Left ventricle myocardium inferior (tissue), 1 donor: ENCODE data around the gene HSD17B14. TPM values are rescaled to one million over a fixed set of nuclear protein-coding genes. Genes with fewer than 3 reads are reported as not detected.
A peak's percentile ranks its signal among the peaks of the same experiment; 100 is the strongest.
"Not testable (repeated sequence)": the region's sequence is repeated elsewhere in the genome, so short reads cannot be mapped to it uniquely, and the experiment has no call there.

Source experiments
- DNase-seq: peaks from one replicate; pipeline ENCODE4 v3.0.0-alpha.2; 2020
- H3K27ac ChIP-seq: fragments of 200-600 bp; replicated peaks from 2 replicates; pipeline ENCODE4 v1.8.0; 2021
- H3K27me3 ChIP-seq: fragments of 200-600 bp; 2 replicates; pipeline ENCODE4 v1.8.0; 2021; ENCODE audit warnings: low read depth
- H3K36me3 ChIP-seq: fragments of 200-600 bp; 2 replicates; pipeline ENCODE4 v1.8.0; 2021
- H3K4me1 ChIP-seq: fragments of 200-600 bp; 2 replicates; pipeline ENCODE4 v1.8.0; 2021
- H3K4me3 ChIP-seq: fragments of 200-600 bp; 2 replicates; pipeline ENCODE4 v1.8.0; 2021; ENCODE audit warnings: mild to moderate bottlenecking, moderate library complexity
- H3K9me3 ChIP-seq: fragments of 200-600 bp; replicated peaks from 2 replicates; pipeline ENCODE4 v1.8.0; 2021
- intact Hi-C: fragments of 100-400 bp; cut with micrococcal nuclease; formaldehyde crosslinking; loops from one replicate; pipeline ENCODE4 v1.11.0; 2022
- total RNA-seq: library from RNA; stranded (reverse); fragmentation: NEBNext Ultra II Directional; extraction: Animal tissue kit (Norgen Biotek cat#: 25700); gene quantifications from one replicate; pipeline ENCODE4 v1.2.1, GENCODE V29; 2021
- TF ChIP-seq, protein P1 (sequence below): fragments of 200-600 bp; IDR thresholded peaks from 2 replicates; pipeline ENCODE4 v1.8.0; 2021; ENCODE audit warnings: antibody characterized with exemption, mild to moderate bottlenecking, borderline replicate concordance
- donor health status: DM: no; HTN: yes; CAD: no; lungs with severe emphysema.

The HSD17B14 gene
- total RNA-seq, 1 donor from 2014 or later: 1.8 TPM

GRCh38 chr19:48793271-48793670 lies 43.0 kb downstream of the HSD17B14 start:
- Histone ChIP-seq H3K4me1 (peaks cover 15% of the 10 kb centered on the region), H3K27me3 (no peaks in the 10 kb centered on the region), H3K27ac (no peak overlapping the region), H3K4me3 (no peak overlapping the region), H3K36me3 (no peaks in the 10 kb centered on the region), H3K9me3 (no peaks in the 10 kb centered on the region)
- no peak for DNase-seq
- TF ChIP-seq, protein P1, sequence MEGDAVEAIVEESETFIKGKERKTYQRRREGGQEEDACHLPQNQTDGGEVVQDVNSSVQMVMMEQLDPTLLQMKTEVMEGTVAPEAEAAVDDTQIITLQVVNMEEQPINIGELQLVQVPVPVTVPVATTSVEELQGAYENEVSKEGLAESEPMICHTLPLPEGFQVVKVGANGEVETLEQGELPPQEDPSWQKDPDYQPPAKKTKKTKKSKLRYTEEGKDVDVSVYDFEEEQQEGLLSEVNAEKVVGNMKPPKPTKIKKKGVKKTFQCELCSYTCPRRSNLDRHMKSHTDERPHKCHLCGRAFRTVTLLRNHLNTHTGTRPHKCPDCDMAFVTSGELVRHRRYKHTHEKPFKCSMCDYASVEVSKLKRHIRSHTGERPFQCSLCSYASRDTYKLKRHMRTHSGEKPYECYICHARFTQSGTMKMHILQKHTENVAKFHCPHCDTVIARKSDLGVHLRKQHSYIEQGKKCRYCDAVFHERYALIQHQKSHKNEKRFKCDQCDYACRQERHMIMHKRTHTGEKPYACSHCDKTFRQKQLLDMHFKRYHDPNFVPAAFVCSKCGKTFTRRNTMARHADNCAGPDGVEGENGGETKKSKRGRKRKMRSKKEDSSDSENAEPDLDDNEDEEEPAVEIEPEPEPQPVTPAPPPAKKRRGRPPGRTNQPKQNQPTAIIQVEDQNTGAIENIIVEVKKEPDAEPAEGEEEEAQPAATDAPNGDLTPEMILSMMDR: no peak
- intact Hi-C loops: no loop called here

DNA sequence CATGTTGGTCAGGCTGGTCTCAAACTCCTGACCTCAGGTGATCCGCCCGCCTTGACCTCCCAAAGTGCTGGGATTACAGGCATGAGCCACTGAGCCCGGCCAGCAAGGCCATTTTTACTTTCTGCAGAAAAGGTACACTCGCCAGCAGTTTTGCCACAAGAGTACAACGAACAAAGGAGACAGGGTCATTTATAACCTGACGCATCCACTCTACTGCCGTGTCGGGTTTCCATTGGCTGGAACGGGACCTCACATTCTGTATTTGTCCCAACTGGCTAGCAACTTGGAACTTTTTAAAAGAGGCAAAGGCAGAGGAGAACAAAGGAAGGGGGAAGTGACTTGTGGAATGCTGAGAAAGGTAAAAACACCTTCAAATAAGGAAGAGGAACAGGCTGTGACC lies 49.0 kb downstream of the HSD17B14 start:
- not testable (repeated sequence) for H3K27me3 ChIP-seq, H3K4me3 ChIP-seq, H3K4me1 ChIP-seq, H3K27ac ChIP-seq, H3K9me3 ChIP-seq, H3K36me3 ChIP-seq, DNase-seq
- intact Hi-C loops: loop anchor here (5.0 kb wide), 1 partner anchor 140 kb away; the partner anchor contains the start of gene CA11

GRCh38 chr19:48786422-48786821 lies 49.9 kb downstream of the HSD17B14 start:
- H3K4me3 ChIP-seq, DNase-seq, H3K27ac ChIP-seq, H3K36me3 ChIP-seq, H3K9me3 ChIP-seq, H3K27me3 ChIP-seq: not testable (repeated sequence)
- peaks cover 15% of the 10 kb centered on the region for H3K4me1 ChIP-seq
- intact Hi-C loops: loop anchor here (5.0 kb wide), 1 partner anchor 139 kb away; the partner anchor contains the start of gene CA11

GRCh38 chr19:48784527-48784926 lies 51.8 kb downstream of the HSD17B14 start:
- Histone ChIP-seq H3K27me3 (no peaks in the 10 kb centered on the region), H3K27ac (no peak overlapping the region), H3K9me3 (no peaks in the 10 kb centered on the region), H3K36me3 (no peaks in the 10 kb centered on the region), H3K4me1 (peaks cover 26% of the 10 kb centered on the region), H3K4me3 (no peak overlapping the region)
- intact Hi-C loops: no loop called here
- TF ChIP-seq, protein P1: peak; percentile 35
- no peak for DNase-seq

DNA sequence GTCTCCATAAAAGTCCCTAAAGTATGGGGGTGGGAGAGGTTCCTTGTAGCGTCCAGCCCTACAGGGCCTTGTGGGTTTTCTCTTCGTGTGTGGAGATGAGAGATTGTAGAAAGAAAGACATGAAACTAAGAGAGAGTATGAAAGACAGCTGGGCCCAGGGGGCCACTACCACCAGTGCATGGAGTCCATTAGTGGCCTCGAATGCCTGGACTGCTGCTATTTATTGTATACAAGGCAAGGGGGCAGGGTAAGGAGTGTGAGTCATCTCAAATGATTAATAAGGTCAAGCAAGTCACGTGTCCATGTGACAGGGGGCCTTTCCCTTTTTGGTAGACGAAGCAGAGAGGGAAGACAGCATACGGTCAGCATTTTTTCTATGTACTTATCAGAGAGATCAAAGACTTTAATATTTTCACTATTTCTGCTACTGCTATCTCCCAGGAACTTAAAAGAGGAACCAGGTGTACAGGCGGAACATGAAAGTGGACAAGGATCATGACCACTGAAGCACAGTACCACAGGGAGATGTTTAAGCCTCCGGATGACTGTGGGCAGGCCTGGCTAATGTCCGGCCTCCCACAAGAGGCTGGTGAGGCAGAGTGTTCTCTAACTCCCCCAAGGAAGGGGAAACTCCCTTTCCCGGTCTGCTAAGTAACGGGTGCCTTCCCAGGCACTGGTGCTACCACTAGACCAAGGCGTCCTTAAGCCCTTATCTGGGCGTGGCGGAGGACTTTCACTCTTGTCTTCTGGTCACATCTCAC lies 55.5 kb downstream of the HSD17B14 start:
- H3K27ac ChIP-seq: peak overlapping the region; percentile 73
- no peaks in the 10 kb centered on the region for H3K9me3 ChIP-seq
- H3K27me3 ChIP-seq: no peaks in the 10 kb centered on the region
- H3K4me1 ChIP-seq: peaks cover 26% of the 10 kb centered on the region
- intact Hi-C loops: no loop called here
- no peaks in the 10 kb centered on the region for H3K36me3 ChIP-seq
- TF ChIP-seq, protein P1: no peak
- no peak for DNase-seq
- no peak overlapping the region for H3K4me3 ChIP-seq

DNA sequence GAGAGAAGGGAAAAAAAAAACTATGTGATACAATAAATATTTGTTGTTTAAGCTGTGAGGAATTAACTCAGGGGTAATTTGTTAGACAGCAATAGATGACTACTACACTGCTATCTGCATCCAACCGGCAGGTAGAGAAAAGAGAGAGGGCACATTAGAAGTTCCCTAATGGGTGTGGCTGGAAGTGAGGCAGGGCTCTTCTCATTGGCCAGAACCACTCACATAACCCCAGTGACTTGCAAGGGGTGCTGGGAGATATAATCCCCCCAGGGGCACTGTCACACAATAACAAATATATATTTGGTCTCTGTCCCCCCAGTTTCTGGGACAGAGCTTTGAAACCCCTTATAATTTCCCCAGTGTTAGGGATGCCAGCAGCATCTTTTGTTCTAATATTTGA lies 56.7 kb downstream of the HSD17B14 start:
- no peaks in the 10 kb centered on the region for H3K9me3 ChIP-seq
- intact Hi-C loops: no loop called here
- DNase-seq: no peak
- peaks cover 26% of the 10 kb centered on the region for H3K4me1 ChIP-seq
- no peak overlapping the region for H3K27ac ChIP-seq
- no peak overlapping the region for H3K4me3 ChIP-seq
- H3K36me3 ChIP-seq: no peaks in the 10 kb centered on the region
- no peaks in the 10 kb centered on the region for H3K27me3 ChIP-seq
- TF ChIP-seq, protein P1: no peak
